HCT116 (cell line): ENCODE results near the gene TBX2. TPM values are rescaled to one million over a fixed set of nuclear protein-coding genes. Genes with fewer than 3 reads are reported as not detected.

ENCODE experiments used
- ATAC-seq: fragments of 200-7000 bp; cut with Tn5 transposase; 2 replicates; pipeline ENCODE4 v1.9.1; 2020; ENCODE audit warnings: mild to moderate bottlenecking, moderate library complexity
- BruUV-seq: library from RNA; stranded (reverse); fragments of 400-500 nt; replicated peaks from 2 replicates; lab custom pipeline; 2021; lab: Mats Ljungman, UMichigan
- CTCF ChIA-PET: fragments of 300-600 bp; sonication (Branson Sonifier 250); formaldehyde crosslinking; loops from one replicate; lab custom pipeline; 2021; ENCODE audit warnings: antibody characterized with exemption; lab: Charles Lee
- POLR2A ChIA-PET: fragments of 300-600, 350-600 bp; sonication (Branson Sonifier 250); formaldehyde crosslinking; loops from one replicate; lab custom pipeline; 2021; ENCODE audit warnings: antibody characterized with exemption; lab: Charles Lee
- RAD21 ChIA-PET, 2 experiments: fragments of 300-600 bp; sonication (Branson Sonifier 250); formaldehyde crosslinking; loops; one replicate each; lab custom pipeline; 2023; ENCODE audit warnings: low total read pairs in 2 of 2; ENCODE audit not compliant: uncharacterized antibody in 2 of 2, unreplicated experiment in 2 of 2, low non-redundant PET in 1 of 2; lab: Charles Lee
- DNase-seq: peaks from one replicate; pipeline ENCODE4 v3.0.0-alpha.2; 2010; ENCODE audit warnings: low read depth, low spot score
- H2AFZ ChIP-seq: fragments of 200-600 bp; shearing (Covaris generic), sonication (generic); 2 replicates; pipeline ENCODE4 v1.6.1; 2017; ENCODE audit warnings: low read depth, mixed run types, mixed read lengths, antibody characterized with exemption, low read length; ENCODE audit not compliant: poor library complexity, severe bottlenecking
- H3K27ac ChIP-seq: 2 replicates; pipeline ENCODE4 v1.5.1; 2012; ENCODE audit warnings: low read depth, low read length
- H3K27me3 ChIP-seq: fragments of 200-600 bp; sonication (generic); 2 replicates; pipeline ENCODE4 v1.6.1; 2016; ENCODE audit warnings: mixed run types, low read length, mixed read lengths; ENCODE audit not compliant: insufficient read depth
- H3K36me3 ChIP-seq, 2 experiments: fragments of 200-500 bp in 1 of 2; fragments of 200-600 bp in 1 of 2; sonication (Bioruptor generic) in 1 of 2; sonication (generic) in 1 of 2; 2 replicates each; pipeline versions ENCODE4 v1.5.1 to v1.6.1; 2014 to 2016; ENCODE audit warnings: low read length in 2 of 2, inconsistent platforms in 1 of 2, mixed read lengths in 1 of 2, mixed run types in 1 of 2; ENCODE audit not compliant: insufficient read depth in 2 of 2, control insufficient read depth in 1 of 2
- H3K4me1 ChIP-seq, 2 experiments: fragments of 200-600 bp in 1 of 2; sonication (generic) in 1 of 2; 2 replicates each; pipeline versions ENCODE4 v1.5.1 to v1.6.1; 2012 to 2017; ENCODE audit warnings: low read length in 2 of 2, inconsistent platforms in 1 of 2, mild to moderate bottlenecking in 1 of 2, mixed read lengths in 1 of 2, mixed run types in 1 of 2, moderate library complexity in 1 of 2; ENCODE audit not compliant: insufficient read depth in 2 of 2, control insufficient read depth in 1 of 2
- H3K4me2 ChIP-seq: fragments of 200-600 bp; sonication (generic); 2 replicates; pipeline ENCODE4 v1.6.1; 2017; ENCODE audit warnings: mixed run types, low read length, mixed read lengths
- H3K4me3 ChIP-seq, 2 experiments: fragments of 200-600 bp in 1 of 2; sonication (generic) in 1 of 2; replicated peaks in 1 of 2; 2 replicates each; pipeline ENCODE4 v1.5.1; 2011 to 2016; ENCODE audit warnings: low read length in 2 of 2, control low read depth in 1 of 2, low read depth in 1 of 2, mild to moderate bottlenecking in 1 of 2, mixed read lengths in 1 of 2, mixed run types in 1 of 2
- H3K79me2 ChIP-seq: fragments of 200-600 bp; sonication (generic); 2 replicates; pipeline ENCODE4 v1.6.1; 2017; ENCODE audit warnings: mild to moderate bottlenecking, mixed run types, low read length, moderate library complexity, mixed read lengths; ENCODE audit not compliant: insufficient read depth
- H3K9ac ChIP-seq: fragments of 200-600 bp; sonication (generic); 2 replicates; pipeline ENCODE4 v1.6.1; 2016; ENCODE audit warnings: low read length, mixed read lengths
- H3K9me2 ChIP-seq: fragments of 200-600 bp; sonication (generic), shearing (Covaris generic); 2 replicates; pipeline ENCODE4 v1.6.1; 2017; ENCODE audit warnings: mixed run types, mild to moderate bottlenecking, moderate library complexity; ENCODE audit not compliant: insufficient read depth
- H3K9me3 ChIP-seq, 2 experiments: fragments of 200-500 bp in 1 of 2; fragments of 200-600 bp in 1 of 2; sonication (Bioruptor generic) in 1 of 2; sonication (generic) in 1 of 2; 2 replicates each; pipeline ENCODE4 v1.6.1; 2014 to 2017; ENCODE audit warnings: low read length in 2 of 2, mixed read lengths in 2 of 2, inconsistent platforms in 1 of 2, low read depth in 1 of 2, mild to moderate bottlenecking in 1 of 2, mixed run types in 1 of 2, moderate library complexity in 1 of 2; ENCODE audit not compliant: control insufficient read depth in 1 of 2, insufficient read depth in 1 of 2
- H4K20me1 ChIP-seq: fragments of 200-600 bp; sonication (generic), shearing (Covaris generic); 2 replicates; pipeline ENCODE4 v1.6.1; 2017; ENCODE audit warnings: mixed run types, mild to moderate bottlenecking, moderate library complexity; ENCODE audit not compliant: insufficient read depth
- CBX3 ChIP-seq: IDR thresholded peaks from 2 replicates; pipeline ENCODE4 v1.6.1; 2012; ENCODE audit warnings: low read depth
- CEBPB ChIP-seq: IDR thresholded peaks from 2 replicates; pipeline ENCODE4 v1.6.1; 2012; ENCODE audit warnings: low read depth
- EGR1 ChIP-seq: IDR thresholded peaks from 2 replicates; pipeline ENCODE4 v1.6.1; 2012; ENCODE audit warnings: low read depth
- ELF1 ChIP-seq: IDR thresholded peaks from 2 replicates; pipeline ENCODE4 v1.6.1; 2012; ENCODE audit warnings: low read depth, borderline replicate concordance
- EZH2 ChIP-seq: fragments of 200-600 bp; sonication (generic); IDR thresholded peaks from 2 replicates; pipeline ENCODE4 v1.6.1; 2017; ENCODE audit warnings: antibody characterized with exemption, mixed run types
- FOSL1 ChIP-seq: IDR thresholded peaks from 2 replicates; pipeline ENCODE4 v1.6.1; 2012; ENCODE audit warnings: low read depth
- POLR2A ChIP-seq: IDR thresholded peaks from 2 replicates; pipeline ENCODE4 v1.7.0; 2011; ENCODE audit warnings: borderline replicate concordance; ENCODE audit not compliant: insufficient read depth, insufficient read length; ENCODE audit errors: extremely low read depth
- POLR2AphosphoS5 ChIP-seq: IDR thresholded peaks from 2 replicates; pipeline ENCODE4 v1.6.1; 2011; ENCODE audit warnings: mild to moderate bottlenecking, low read depth, low read length, moderate library complexity
- RAD21 ChIP-seq: IDR thresholded peaks from 2 replicates; pipeline ENCODE4 v1.6.1; 2012; ENCODE audit warnings: low read depth, mild to moderate bottlenecking
- SP1 ChIP-seq: IDR thresholded peaks from 2 replicates; pipeline ENCODE4 v1.6.1; 2012; ENCODE audit warnings: low read depth
- ZFX ChIP-seq: fragments of 450-650 bp; IDR thresholded peaks from 2 replicates; pipeline ENCODE4 v1.6.1; 2017
- ZNF274 ChIP-seq: fragments of 200-500 bp; sonication (Bioruptor generic); IDR thresholded peaks from 2 replicates; pipeline ENCODE4 v1.6.1; 2014; ENCODE audit warnings: mild to moderate bottlenecking, low read depth, low read length, inconsistent platforms
- intact Hi-C: fragments of 100-400 bp; cut with micrococcal nuclease; formaldehyde crosslinking; loops from 2 replicates; pipeline ENCODE4 v1.10.0; 2022
- total RNA-seq: library from RNA; stranded (reverse); gene quantifications from one replicate; pipeline ENCODE4 v1.2.1, GENCODE V29; 2021; ENCODE audit not compliant: unreplicated experiment
- TF ChIP-seq, protein P1 (sequence below): IDR thresholded peaks from 2 replicates; pipeline ENCODE4 v1.6.1; 2012
- TF ChIP-seq, protein P2 (sequence below): IDR thresholded peaks from 2 replicates; pipeline ENCODE4 v1.6.1; 2012
- TF ChIP-seq, protein P3 (sequence below), 3 experiments: fragments of 200-600 bp in 1 of 3; sonication (generic) in 1 of 3; IDR thresholded peaks in 2 of 3; conservative IDR thresholded peaks in 1 of 3; 2 replicates each; pipeline ENCODE4 v1.5.1; 2012 to 2017; ENCODE audit warnings: low read depth in 2 of 3, low read length in 2 of 3, antibody characterized with exemption in 1 of 3, borderline replicate concordance in 1 of 3, control low read depth in 1 of 3, mild to moderate bottlenecking in 1 of 3, mixed read lengths in 1 of 3, mixed run types in 1 of 3, moderate library complexity in 1 of 3; ENCODE audit not compliant: insufficient read depth in 1 of 3
- TF ChIP-seq, protein P4 (sequence below): IDR thresholded peaks from 2 replicates; pipeline ENCODE4 v1.6.1; 2011; ENCODE audit warnings: mild to moderate bottlenecking, low read length, moderate library complexity; ENCODE audit not compliant: insufficient replicate concordance; ENCODE audit errors: extremely low read depth

The TBX2 gene
- total RNA-seq, 1 experiment from 2014 or later = 0.71 TPM

GRCh38 chr17:61376931-61377838, 22.5 kb upstream of the TBX2 start:
- POLR2A ChIA-PET = no interaction called here
- intact Hi-C loops = no loop called here
- BruUV-seq = no TSS peak
- H3K9me3 ChIP-seq = no peaks in the 10 kb centered on the region
- no peak for ATAC-seq
- no peaks in the 10 kb centered on the region for H3K4me1 ChIP-seq
- TF ChIP-seq, protein P1, sequence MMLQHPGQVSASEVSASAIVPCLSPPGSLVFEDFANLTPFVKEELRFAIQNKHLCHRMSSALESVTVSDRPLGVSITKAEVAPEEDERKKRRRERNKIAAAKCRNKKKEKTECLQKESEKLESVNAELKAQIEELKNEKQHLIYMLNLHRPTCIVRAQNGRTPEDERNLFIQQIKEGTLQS = no peak
- TF ChIP-seq FOSL1 (no peak), ZFX (no peak), RAD21 (no peak), ELF1 (no peak), CBX3 (no peak), POLR2A (no peak), EZH2 (no peak), CEBPB (no peak), POLR2AphosphoS5 (no peak), ZNF274 (no peak), EGR1 (no peak), SP1 (no peak)
- TF ChIP-seq, protein P2, sequence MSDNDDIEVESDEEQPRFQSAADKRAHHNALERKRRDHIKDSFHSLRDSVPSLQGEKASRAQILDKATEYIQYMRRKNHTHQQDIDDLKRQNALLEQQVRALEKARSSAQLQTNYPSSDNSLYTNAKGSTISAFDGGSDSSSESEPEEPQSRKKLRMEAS = no peak
- TF ChIP-seq, protein P3, sequence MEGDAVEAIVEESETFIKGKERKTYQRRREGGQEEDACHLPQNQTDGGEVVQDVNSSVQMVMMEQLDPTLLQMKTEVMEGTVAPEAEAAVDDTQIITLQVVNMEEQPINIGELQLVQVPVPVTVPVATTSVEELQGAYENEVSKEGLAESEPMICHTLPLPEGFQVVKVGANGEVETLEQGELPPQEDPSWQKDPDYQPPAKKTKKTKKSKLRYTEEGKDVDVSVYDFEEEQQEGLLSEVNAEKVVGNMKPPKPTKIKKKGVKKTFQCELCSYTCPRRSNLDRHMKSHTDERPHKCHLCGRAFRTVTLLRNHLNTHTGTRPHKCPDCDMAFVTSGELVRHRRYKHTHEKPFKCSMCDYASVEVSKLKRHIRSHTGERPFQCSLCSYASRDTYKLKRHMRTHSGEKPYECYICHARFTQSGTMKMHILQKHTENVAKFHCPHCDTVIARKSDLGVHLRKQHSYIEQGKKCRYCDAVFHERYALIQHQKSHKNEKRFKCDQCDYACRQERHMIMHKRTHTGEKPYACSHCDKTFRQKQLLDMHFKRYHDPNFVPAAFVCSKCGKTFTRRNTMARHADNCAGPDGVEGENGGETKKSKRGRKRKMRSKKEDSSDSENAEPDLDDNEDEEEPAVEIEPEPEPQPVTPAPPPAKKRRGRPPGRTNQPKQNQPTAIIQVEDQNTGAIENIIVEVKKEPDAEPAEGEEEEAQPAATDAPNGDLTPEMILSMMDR (IDR thresholded peaks at IDR 0.05 in 2 of 3, conservative IDR thresholded peaks at IDR 0.05 in 1 of 3; ENCODE audit: borderline replicate concordance in 1 of 3, insufficient read depth in 1 of 3, low read depth in 2 of 3, low read length in 2 of 3) = no peak
- TF ChIP-seq, protein P4, sequence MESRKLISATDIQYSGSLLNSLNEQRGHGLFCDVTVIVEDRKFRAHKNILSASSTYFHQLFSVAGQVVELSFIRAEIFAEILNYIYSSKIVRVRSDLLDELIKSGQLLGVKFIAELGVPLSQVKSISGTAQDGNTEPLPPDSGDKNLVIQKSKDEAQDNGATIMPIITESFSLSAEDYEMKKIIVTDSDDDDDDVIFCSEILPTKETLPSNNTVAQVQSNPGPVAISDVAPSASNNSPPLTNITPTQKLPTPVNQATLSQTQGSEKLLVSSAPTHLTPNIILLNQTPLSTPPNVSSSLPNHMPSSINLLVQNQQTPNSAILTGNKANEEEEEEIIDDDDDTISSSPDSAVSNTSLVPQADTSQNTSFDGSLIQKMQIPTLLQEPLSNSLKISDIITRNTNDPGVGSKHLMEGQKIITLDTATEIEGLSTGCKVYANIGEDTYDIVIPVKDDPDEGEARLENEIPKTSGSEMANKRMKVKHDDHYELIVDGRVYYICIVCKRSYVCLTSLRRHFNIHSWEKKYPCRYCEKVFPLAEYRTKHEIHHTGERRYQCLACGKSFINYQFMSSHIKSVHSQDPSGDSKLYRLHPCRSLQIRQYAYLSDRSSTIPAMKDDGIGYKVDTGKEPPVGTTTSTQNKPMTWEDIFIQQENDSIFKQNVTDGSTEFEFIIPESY = no peak
- TF ChIP-seq, all 23 proteins: peak for 0
- Histone ChIP-seq H3K9ac (no peak overlapping the region), H3K27me3 (no peaks in the 10 kb centered on the region), H3K36me3 (no peaks in the 10 kb centered on the region), H3K27ac (no peak overlapping the region), H3K4me2 (no peak overlapping the region), H3K4me3 (no peak overlapping the region), H3K9me2 (no peaks in the 10 kb centered on the region), H2AFZ (no peak overlapping the region), H3K79me2 (no peaks in the 10 kb centered on the region), H4K20me1 (no peaks in the 10 kb centered on the region)
- RAD21 ChIA-PET = no interaction called here
- CTCF ChIA-PET = no interaction called here
- no peak for DNase-seq
